Neuronal stem cell (in vitro differentiated cells): ENCODE results near the gene MYADML2. TPM values are rescaled to one million over a fixed set of nuclear protein-coding genes. Genes with fewer than 3 reads are reported as not detected.

Experiments
- DNase-seq: peaks from one replicate; pipeline ENCODE4 v3.0.0-alpha.2; 2013; ENCODE audit warnings: low spot score
- H2AFZ ChIP-seq: one replicate; pipeline ENCODE4 v1.6.1; 2013; ENCODE audit warnings: mild to moderate bottlenecking, low read length, inconsistent platforms
- H2AK5ac ChIP-seq: 2 replicates; pipeline ENCODE4 v1.6.1; 2013; ENCODE audit warnings: low read depth, mild to moderate bottlenecking, inconsistent platforms, low read length, moderate library complexity, mixed read lengths
- H2BK120ac ChIP-seq: 2 replicates; pipeline ENCODE4 v1.6.1; 2013; ENCODE audit warnings: low read depth, mild to moderate bottlenecking, inconsistent platforms, low read length, moderate library complexity, mixed read lengths
- H2BK12ac ChIP-seq: one replicate; pipeline ENCODE4 v1.6.1; 2013; ENCODE audit warnings: low read length, inconsistent platforms
- H2BK15ac ChIP-seq: 2 replicates; pipeline ENCODE4 v1.6.1; 2013; ENCODE audit warnings: mild to moderate bottlenecking, low read length, inconsistent platforms, mixed read lengths
- H2BK5ac ChIP-seq: one replicate; pipeline ENCODE4 v1.6.1; 2013; ENCODE audit warnings: inconsistent platforms, mild to moderate bottlenecking, low read length, moderate library complexity
- H3K14ac ChIP-seq: one replicate; pipeline ENCODE4 v1.6.1; 2013; ENCODE audit warnings: low read length, inconsistent platforms
- H3K18ac ChIP-seq: 2 replicates; pipeline ENCODE4 v1.6.1; 2013; ENCODE audit warnings: low read length, inconsistent platforms
- H3K23ac ChIP-seq: 2 replicates; pipeline ENCODE4 v1.6.1; 2013; ENCODE audit warnings: low read depth, mild to moderate bottlenecking, mixed read lengths, low read length, inconsistent platforms; ENCODE audit not compliant: poor library complexity
- H3K27ac ChIP-seq: replicated peaks from 3 replicates; pipeline ENCODE4 v1.5.1; 2013; ENCODE audit warnings: low read length, inconsistent platforms
- H3K27me3 ChIP-seq, 3 experiments: 2 replicates each; pipeline ENCODE4 v1.6.1; 2013; ENCODE audit warnings: low read length in 3 of 3, mild to moderate bottlenecking in 2 of 3, inconsistent platforms in 1 of 3, low read depth in 1 of 3, mixed read lengths in 1 of 3, moderate library complexity in 1 of 3; ENCODE audit not compliant: control insufficient read depth in 3 of 3, insufficient read depth in 3 of 3
- H3K36me3 ChIP-seq, 2 donors: replicated peaks in 1 of 2; 2 replicates each; pipeline ENCODE4 v1.6.1; 2013; ENCODE audit warnings: low read length in 2 of 2; ENCODE audit not compliant: control insufficient read depth in 2 of 2, insufficient read depth in 2 of 2
- H3K4ac ChIP-seq: 2 replicates; pipeline ENCODE4 v1.6.1; 2013; ENCODE audit warnings: inconsistent platforms, mild to moderate bottlenecking, low read length, moderate library complexity
- H3K4me1 ChIP-seq, 2 donors: 1 replicate in 1 of 2; 2 replicates in 1 of 2; pipeline ENCODE4 v1.6.1; 2013; ENCODE audit warnings: low read length in 2 of 2, low read depth in 1 of 2; ENCODE audit not compliant: control insufficient read depth in 2 of 2, insufficient read depth in 1 of 2
- H3K4me2 ChIP-seq: one replicate; pipeline ENCODE4 v1.6.1; 2013; ENCODE audit warnings: mild to moderate bottlenecking, low read length, inconsistent platforms; ENCODE audit not compliant: insufficient read depth, poor library complexity, severe bottlenecking
- H3K4me3 ChIP-seq, 2 donors: 2 replicates each; pipeline ENCODE4 v1.5.1; 2013; ENCODE audit warnings: low read length in 2 of 2, mild to moderate bottlenecking in 2 of 2, inconsistent platforms in 1 of 2, moderate library complexity in 1 of 2
- H3K79me1 ChIP-seq: one replicate; pipeline ENCODE4 v1.6.1; 2013; ENCODE audit warnings: low read depth, mild to moderate bottlenecking, inconsistent platforms, low read length, moderate library complexity
- H3K9ac ChIP-seq: one replicate; pipeline ENCODE4 v1.6.1; 2013; ENCODE audit warnings: mild to moderate bottlenecking, low read depth, low read length, inconsistent platforms; ENCODE audit not compliant: poor library complexity
- H3K9me3 ChIP-seq, 2 donors: replicated peaks in 1 of 2; 2 replicates each; pipeline versions ENCODE3 to v1.6.1; 2013; ENCODE audit warnings: low read length in 2 of 2, mild to moderate bottlenecking in 2 of 2, inconsistent platforms in 1 of 2, low read depth in 1 of 2, mixed read lengths in 1 of 2, moderate library complexity in 1 of 2; ENCODE audit not compliant: control insufficient read depth in 2 of 2, insufficient read depth in 1 of 2
- H4K8ac ChIP-seq: one replicate; pipeline ENCODE4 v1.6.1; 2013; ENCODE audit warnings: low read depth, mild to moderate bottlenecking, inconsistent platforms, low read length, moderate library complexity
- H4K91ac ChIP-seq: one replicate; pipeline ENCODE4 v1.6.1; 2013; ENCODE audit warnings: low read length, low read depth, mild to moderate bottlenecking, inconsistent platforms; ENCODE audit not compliant: poor library complexity
- WGBS, 2 donors: extraction: QIAGEN DNeasy Blood & Tissue Kit; methylation state at CpG; one replicate each; pipeline ENCODE4 v1.1.7; 2013; ENCODE audit warnings: missing lambda C conversion rate in 2 of 2, mixed read lengths in 1 of 2; ENCODE audit not compliant: insufficient read length in 2 of 2, insufficient replicate concordance in 1 of 2; ENCODE audit errors: extremely low coverage in 2 of 2; 5-methylcytosine and 5-hydroxymethylcytosine counted together
- polyA plus RNA-seq, 2 experiments: library from polyadenylated mRNA; stranded (reverse); fragments of 200-250 nt; gene quantifications; one replicate each; pipeline ENCODE4 v1.2.3, GENCODE V29; 2013

Gene MYADML2, protein sequence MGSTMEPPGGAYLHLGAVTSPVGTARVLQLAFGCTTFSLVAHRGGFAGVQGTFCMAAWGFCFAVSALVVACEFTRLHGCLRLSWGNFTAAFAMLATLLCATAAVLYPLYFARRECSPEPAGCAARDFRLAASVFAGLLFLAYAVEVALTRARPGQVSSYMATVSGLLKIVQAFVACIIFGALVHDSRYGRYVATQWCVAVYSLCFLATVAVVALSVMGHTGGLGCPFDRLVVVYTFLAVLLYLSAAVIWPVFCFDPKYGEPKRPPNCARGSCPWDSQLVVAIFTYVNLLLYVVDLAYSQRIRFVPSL
- 0.03 TPM for polyA plus RNA-seq (2013, experiment 1 of 2)
- polyA plus RNA-seq (2013, experiment 2 of 2), result 0.03 TPM

DNA sequence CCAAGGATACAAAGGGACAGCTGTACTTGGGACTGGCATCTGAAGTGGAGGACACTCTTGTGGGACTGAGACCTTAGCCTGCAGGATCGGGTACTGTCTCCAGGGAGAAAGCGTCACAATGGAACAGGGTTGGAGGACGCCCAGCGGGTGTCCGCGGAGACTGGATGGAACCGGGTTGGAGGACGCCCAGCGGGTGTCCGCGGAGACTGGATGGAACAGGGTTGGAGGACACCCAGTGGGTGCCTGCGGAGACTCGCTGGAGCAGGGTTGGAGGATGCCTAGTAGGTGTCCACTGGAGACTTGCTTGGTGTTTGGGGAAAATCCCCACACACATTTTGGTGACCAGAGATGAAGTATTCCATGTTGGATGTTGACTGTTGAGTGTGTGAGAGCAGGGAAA is at the start of gene MYADML2:
MYADML2 (minus strand) TSS at position 45 of the 400 bp plus-strand sequence. CDS start 5,492 bp downstream, outside the sequence.
- Histone ChIP-seq H3K4me1 (peaks cover 4 to 5% of the 10 kb centered on the region in 2 donors), H3K79me1 (no peaks in the 10 kb centered on the region), H3K18ac (no peak within 1 kb of the TSS), H2AFZ (no peak within 1 kb of the TSS), H3K36me3 (no peaks in the 10 kb centered on the region), H4K91ac (no peak within 1 kb of the TSS), H3K9me3 (no peaks in the 10 kb centered on the region), H3K27me3 (peaks cover 0 to 3% (median 2%) of the 10 kb centered on the region in 3 experiments), H3K27ac (no peak within 1 kb of the TSS), H4K8ac (no peak within 1 kb of the TSS), H3K14ac (no peak within 1 kb of the TSS), H2BK12ac (no peak within 1 kb of the TSS), H3K9ac (no peak within 1 kb of the TSS), H3K4ac (no peak within 1 kb of the TSS), H2BK15ac (no peak within 1 kb of the TSS), H3K4me3 (no peak within 1 kb of the TSS), H3K4me2 (no peak within 1 kb of the TSS), H2BK120ac (no peak within 1 kb of the TSS), H2BK5ac (no peak within 1 kb of the TSS), H3K23ac (no peak within 1 kb of the TSS), H2AK5ac (peak within 1 kb of the TSS; percentile 46)
- no peak for DNase-seq
- no CpG with 5 or more reads among the region's 13 CpGs for WGBS, 2 donors

DNA sequence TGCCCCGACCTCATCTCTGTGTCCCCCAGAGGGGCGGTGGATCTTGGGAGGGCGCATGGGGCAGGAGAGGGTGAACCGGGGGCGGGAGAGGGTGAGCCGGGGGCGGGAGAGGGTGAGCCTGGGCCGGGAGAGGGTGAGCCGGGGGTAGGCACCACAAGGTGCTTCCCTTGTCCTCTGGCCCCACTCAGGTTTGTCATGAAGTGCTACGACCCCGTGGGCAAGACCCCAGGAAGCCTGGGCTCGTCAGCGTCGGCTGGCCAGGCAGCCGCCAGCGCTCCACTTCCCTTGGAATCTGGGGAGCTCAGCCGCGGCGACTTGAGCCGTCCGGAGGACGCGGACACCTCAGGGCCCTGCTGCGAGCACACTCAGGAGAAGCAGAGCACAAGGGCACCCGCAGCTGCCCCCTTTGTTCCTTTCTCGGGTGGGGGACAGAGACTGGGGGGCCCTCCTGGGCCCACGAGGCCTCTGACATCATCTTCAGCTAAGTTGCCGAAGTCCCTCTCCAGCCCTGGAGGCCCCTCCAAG is 49.3 kb upstream of the MYADML2 start:
- Histone ChIP-seq H3K4me1 (peaks cover 25 to 27% of the 10 kb centered on the region in 2 donors), H4K91ac (no peak overlapping the region), H3K36me3 (peaks cover 0 to 7% of the 10 kb centered on the region in 2 donors), H2AK5ac (peak overlapping the region; percentile 70), H2BK15ac (no peak overlapping the region), H3K23ac (no peak overlapping the region), H2BK5ac (no peak overlapping the region), H3K4me2 (no peak overlapping the region), H3K4ac (no peak overlapping the region), H3K27ac (no peak overlapping the region), H4K8ac (no peak overlapping the region), H3K79me1 (peaks cover 17% of the 10 kb centered on the region), H2AFZ (no peak overlapping the region), H3K4me3 (no peak overlapping the region), H2BK12ac (no peak overlapping the region), H2BK120ac (no peak overlapping the region), H3K18ac (no peak overlapping the region), H3K9ac (peak overlapping the region; percentile 44), H3K9me3 (peaks cover 0 to 3% of the 10 kb centered on the region in 2 donors), H3K27me3 (no peaks in the 10 kb centered on the region), H3K14ac (no peak overlapping the region)
- WGBS, 2 donors, result no CpG with 5 or more reads among the region's 28 CpGs
- DNase-seq, result no peak

DNA sequence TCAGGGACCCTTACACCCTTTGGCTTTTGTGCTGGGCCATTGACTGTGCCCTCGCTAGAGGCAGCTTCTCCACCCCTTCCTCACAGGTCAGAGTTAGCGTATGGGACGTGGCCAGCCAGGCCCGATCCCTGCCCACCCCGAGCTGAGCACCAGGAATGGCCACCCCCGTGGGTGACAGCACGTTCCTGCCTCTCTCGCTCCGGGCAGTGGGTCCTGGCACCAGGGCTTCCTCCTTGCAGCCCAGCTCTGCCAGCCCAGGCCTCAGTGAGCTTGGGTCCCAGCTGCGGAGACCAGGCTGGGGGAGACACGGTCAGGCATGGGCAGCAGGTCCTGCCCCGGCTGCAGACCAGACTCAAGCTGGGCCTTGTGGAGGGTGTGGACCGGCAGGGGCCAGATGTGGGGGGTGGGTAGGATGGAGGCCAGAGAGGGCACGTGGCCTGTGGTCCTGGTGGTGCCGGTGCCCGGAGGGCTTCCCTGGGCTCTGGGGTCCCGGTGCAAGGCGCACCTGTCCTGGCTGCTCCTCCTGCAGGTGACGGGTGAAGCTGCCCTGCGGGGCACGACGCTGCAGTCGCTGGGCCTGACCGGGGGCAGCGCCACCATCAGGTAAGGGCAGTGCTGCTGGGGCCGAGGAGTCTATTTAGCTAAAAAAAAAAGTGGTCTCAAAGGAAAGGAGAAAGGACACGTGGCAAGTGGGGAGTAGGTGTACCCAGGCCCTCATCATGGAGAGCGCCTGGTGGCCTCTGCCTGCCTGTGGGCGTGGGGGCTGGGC is 48.6 kb upstream of the MYADML2 start:
- Histone ChIP-seq H2BK120ac (peak overlapping the region; percentile 89), H3K27ac (peak overlapping the region; percentile 17), H3K4me1 (peaks cover 25 to 29% of the 10 kb centered on the region in 2 donors), H4K8ac (peak overlapping the region; percentile 82), H4K91ac (no peak overlapping the region), H2BK5ac (peak overlapping the region; percentile 82), H3K9ac (peak overlapping the region; percentile 77), H3K18ac (peak overlapping the region; percentile 87), H3K14ac (peak overlapping the region; percentile 38), H3K9me3 (peaks cover 3 to 4% of the 10 kb centered on the region in 2 donors), H3K23ac (peak overlapping the region; percentile 73), H3K36me3 (peaks cover 0 to 7% of the 10 kb centered on the region in 2 donors), H3K4me3 (no peak overlapping the region), H3K4ac (no peak overlapping the region), H2BK15ac (no peak overlapping the region), H2BK12ac (peak overlapping the region; percentile 97), H2AK5ac (peak overlapping the region; percentile 70), H3K79me1 (peaks cover 16% of the 10 kb centered on the region), H3K4me2 (no peak overlapping the region), H2AFZ (no peak overlapping the region), H3K27me3 (no peaks in the 10 kb centered on the region)
- no CpG with 5 or more reads among the region's 29 CpGs for WGBS, 2 donors
- no peak for DNase-seq
